Activated gamma-delta T cell treated with anti-CD3 and anti-CD28 coated beads, Interleukin-2, amount 50 U/mL, for 16 hours (primary cell): ENCODE data around the gene BBS1.
"Not testable (repeated sequence)": the region's sequence is repeated elsewhere in the genome, so short reads cannot be mapped to it uniquely, and the experiment has no call there.

Experiments used
- DNase-seq: peaks from one replicate; pipeline ENCODE4 v3.0.0-alpha.2; 2020; ENCODE audit warnings: low read depth

Gene BBS1

GRCh38 chr11:66510271-66510989, at the start of gene BBS1:
Gene BBS1, plus strand, starts transcription at chr11:66510635. Its CDS starts 25 bp downstream, at chr11:66510660.
- peak; percentile 72 for DNase-seq

GRCh38 chr11:66462010-66462409, 48.4 kb upstream of the BBS1 start:
- no peak for DNase-seq

GRCh38 chr11:66462911-66463310, 47.5 kb upstream of the BBS1 start:
- DNase-seq, result no peak

GRCh38 chr11:66464116-66464515, 46.3 kb upstream of the BBS1 start:
- not testable (repeated sequence) for DNase-seq

- DNase-seq, result no peak
These were observed 45.5 kb upstream of the BBS1 start for GRCh38 chr11:66464916-66465315.

GRCh38 chr11:66465373-66466224, 44.8 kb upstream of the BBS1 start:
- DNase-seq, result no peak

GRCh38 chr11:66466225-66467033, 44.0 kb upstream of the BBS1 start, which contains the start of gene PELI3:
Gene PELI3, plus strand, starts transcription at chr11:66466905. Its CDS starts 1,224 bp downstream, at chr11:66468129.
- DNase-seq, result peak; percentile 88

- DNase-seq, result no peak
These were observed 43.3 kb upstream of the BBS1 start for GRCh38 chr11:66467034-66467659.

GRCh38 chr11:66467756-66468155, 42.7 kb upstream of the BBS1 start:
- no peak for DNase-seq

GRCh38 chr11:66468691-66469090, 41.7 kb upstream of the BBS1 start:
- DNase-seq, result no peak

- no peak for DNase-seq
These were observed 41.0 kb upstream of the BBS1 start for GRCh38 chr11:66469441-66469840.

GRCh38 chr11:66470015-66470414, 40.4 kb upstream of the BBS1 start:
- no peak for DNase-seq

- DNase-seq, result no peak
These were observed 39.3 kb upstream of the BBS1 start for GRCh38 chr11:66471142-66471541.

- DNase-seq, result no peak
These were observed 38.4 kb upstream of the BBS1 start for GRCh38 chr11:66472054-66472453.

- DNase-seq, result no peak
These were observed 37.3 kb upstream of the BBS1 start for GRCh38 chr11:66473167-66473566.

- no peak for DNase-seq
These were observed 36.6 kb upstream of the BBS1 start for GRCh38 chr11:66473608-66474515.

GRCh38 chr11:66475349-66476172, 34.9 kb upstream of the BBS1 start:
- DNase-seq, result no peak

GRCh38 chr11:66476173-66476840, 34.1 kb upstream of the BBS1 start:
- no peak for DNase-seq

GRCh38 chr11:66476841-66477251, 33.6 kb upstream of the BBS1 start:
- no peak for DNase-seq
